AG10803 (cell line): ENCODE measurements around the gene PSMB2.

Experiments
- DNase-seq: peaks from one replicate; pipeline ENCODE4 v3.0.0; 2010; ENCODE audit warnings: low read depth
- H3K4me3 ChIP-seq: 2 replicates; pipeline ENCODE4 v1.5.1; 2011; ENCODE audit warnings: mild to moderate bottlenecking, low read length, control low read depth
- CTCF ChIP-seq: conservative IDR thresholded peaks from 2 replicates; pipeline ENCODE4 v1.5.1; 2011; ENCODE audit warnings: mild to moderate bottlenecking, low read length, control low read depth, inconsistent platforms

PSMB2 gene

GRCh38 chr1:35674111-35674510 is 32.8 kb upstream of the PSMB2 start:
- no peak for DNase-seq
- no peak overlapping the region for H3K4me3 ChIP-seq
- TF ChIP-seq CTCF = no peak

GRCh38 chr1:35672116-35672515 is 30.8 kb upstream of the PSMB2 start:
- no peak for DNase-seq
- TF ChIP-seq CTCF = no peak
- no peak overlapping the region for H3K4me3 ChIP-seq

- H3K4me3 ChIP-seq = no peak overlapping the region
- DNase-seq = no peak
- TF ChIP-seq CTCF = no peak
These were observed 27.2 kb upstream of the PSMB2 start for GRCh38 chr1:35668506-35668905.

- no peak for DNase-seq
- H3K4me3 ChIP-seq = no peak overlapping the region
- no peak for TF ChIP-seq CTCF
These were observed 25.6 kb upstream of the PSMB2 start for GRCh38 chr1:35666916-35667315.

- no peak for TF ChIP-seq CTCF
- DNase-seq = no peak
These were observed 24.9 kb upstream of the PSMB2 start for GRCh38 chr1:35666216-35666615.

GRCh38 chr1:35663434-35663833 is 22.1 kb upstream of the PSMB2 start:
- H3K4me3 ChIP-seq = no peak overlapping the region
- no peak for TF ChIP-seq CTCF
- DNase-seq = no peak

More at GRCh38 chr1:35666216-35666615, 24.9 kb upstream of the PSMB2 start:
- no peak overlapping the region for H3K4me3 ChIP-seq

GRCh38 chr1:35661474-35661795 is 20.1 kb upstream of the PSMB2 start:
- H3K4me3 ChIP-seq = no peak overlapping the region
- no peak for DNase-seq
- TF ChIP-seq CTCF = no peak
